Measurements from ENCODE around the gene SERINC5.

- TF ChIP-seq CTCF (conservative IDR thresholded peaks at IDR 0.05 in 1 of 2, IDR thresholded peaks at IDR 0.05 in 1 of 2; ENCODE audit: extremely low read depth in 1 of 2, insufficient read depth in 1 of 2, low read depth in 1 of 2, low read length in 2 of 2) (no peak), EZH2 (IDR thresholded peaks at IDR 0.05; ENCODE audit: borderline replicate concordance, low read length) (no peak)
Measured at GRCh38 chr5:80237243-80237642, 18.6 kb downstream of the SERINC5 start.
